Activated naive CD8-positive, alpha-beta T cell (primary cell): Measurements from ENCODE around the gene TJP2.

ENCODE experiments used
- H3K27ac Mint-ChIP-seq: one replicate; pipeline ENCODE4 v1.8.0; 2021; ENCODE audit warnings: mixed read lengths
- H3K27me3 Mint-ChIP-seq: one replicate; pipeline ENCODE4 v1.8.0; 2021; ENCODE audit warnings: mixed read lengths
- H3K36me3 Mint-ChIP-seq: one replicate; pipeline ENCODE4 v1.8.0; 2021; ENCODE audit warnings: mixed read lengths
- H3K4me1 Mint-ChIP-seq: one replicate; pipeline ENCODE4 v1.8.0; 2021; ENCODE audit warnings: low read depth, mixed read lengths
- H3K4me3 Mint-ChIP-seq: one replicate; pipeline ENCODE4 v1.8.0; 2021; ENCODE audit warnings: mild to moderate bottlenecking, mixed read lengths
- H3K9me3 Mint-ChIP-seq: one replicate; pipeline ENCODE4 v1.8.0; 2021; ENCODE audit warnings: low read depth, mixed read lengths

TJP2 gene

GRCh38 chr9:69192214-69192613 is 18.1 kb downstream of the TJP2 start:
- Mint-ChIP-seq H3K27me3 (no peaks in the 10 kb centered on the region), H3K4me3 (no peak overlapping the region), H3K9me3 (no peaks in the 10 kb centered on the region), H3K36me3 (no peaks in the 10 kb centered on the region), H3K4me1 (no peaks in the 10 kb centered on the region), H3K27ac (no peak overlapping the region)

GRCh38 chr9:69193685-69194032 is 19.6 kb downstream of the TJP2 start:
- Mint-ChIP-seq H3K27ac (no peak overlapping the region), H3K36me3 (no peaks in the 10 kb centered on the region), H3K4me3 (no peak overlapping the region), H3K9me3 (no peaks in the 10 kb centered on the region), H3K27me3 (no peaks in the 10 kb centered on the region), H3K4me1 (no peaks in the 10 kb centered on the region)

- H3K27me3 Mint-ChIP-seq = no peaks in the 10 kb centered on the region
- no peak overlapping the region for H3K4me3 Mint-ChIP-seq
- no peaks in the 10 kb centered on the region for H3K36me3 Mint-ChIP-seq
- H3K9me3 Mint-ChIP-seq = no peaks in the 10 kb centered on the region
- peaks cover under 1% of the 10 kb centered on the region for H3K4me1 Mint-ChIP-seq
- no peak overlapping the region for H3K27ac Mint-ChIP-seq
Measured at GRCh38 chr9:69194702-69195418, 20.8 kb downstream of the TJP2 start.

- H3K4me3 Mint-ChIP-seq = no peak overlapping the region
- no peak overlapping the region for H3K27ac Mint-ChIP-seq
- H3K4me1 Mint-ChIP-seq = peaks cover 4% of the 10 kb centered on the region
- H3K36me3 Mint-ChIP-seq = no peaks in the 10 kb centered on the region
- no peaks in the 10 kb centered on the region for H3K9me3 Mint-ChIP-seq
- H3K27me3 Mint-ChIP-seq = no peaks in the 10 kb centered on the region
Measured at GRCh38 chr9:69195668-69196067, 21.6 kb downstream of the TJP2 start.

- peaks cover 4% of the 10 kb centered on the region for H3K4me1 Mint-ChIP-seq
- H3K4me3 Mint-ChIP-seq = no peak overlapping the region
- H3K27ac Mint-ChIP-seq = no peak overlapping the region
- no peaks in the 10 kb centered on the region for H3K9me3 Mint-ChIP-seq
- peaks cover 5% of the 10 kb centered on the region for H3K36me3 Mint-ChIP-seq
- H3K27me3 Mint-ChIP-seq = no peaks in the 10 kb centered on the region
Measured at GRCh38 chr9:69197687-69198086, 23.6 kb downstream of the TJP2 start.

GRCh38 chr9:69198521-69199220 is 24.6 kb downstream of the TJP2 start:
- Mint-ChIP-seq H3K36me3 (peaks cover 5% of the 10 kb centered on the region), H3K4me1 (peaks cover 4% of the 10 kb centered on the region), H3K27me3 (no peaks in the 10 kb centered on the region), H3K4me3 (no peak overlapping the region), H3K27ac (no peak overlapping the region), H3K9me3 (no peaks in the 10 kb centered on the region)

GRCh38 chr9:69199769-69200470 is 25.8 kb downstream of the TJP2 start:
- Mint-ChIP-seq H3K4me1 (peaks cover 4% of the 10 kb centered on the region), H3K27ac (no peak overlapping the region), H3K36me3 (peaks cover 5% of the 10 kb centered on the region), H3K9me3 (no peaks in the 10 kb centered on the region), H3K27me3 (no peaks in the 10 kb centered on the region), H3K4me3 (no peak overlapping the region)

GRCh38 chr9:69202556-69202955 is 28.5 kb downstream of the TJP2 start:
- H3K9me3 Mint-ChIP-seq = no peaks in the 10 kb centered on the region
- H3K4me1 Mint-ChIP-seq = peaks cover 4% of the 10 kb centered on the region
- no peaks in the 10 kb centered on the region for H3K27me3 Mint-ChIP-seq
- peaks cover 5% of the 10 kb centered on the region for H3K36me3 Mint-ChIP-seq
- no peak overlapping the region for H3K4me3 Mint-ChIP-seq
- no peak overlapping the region for H3K27ac Mint-ChIP-seq

- Mint-ChIP-seq H3K4me1 (peaks cover 4% of the 10 kb centered on the region), H3K27ac (no peak overlapping the region), H3K27me3 (no peaks in the 10 kb centered on the region), H3K36me3 (peaks cover 8% of the 10 kb centered on the region), H3K4me3 (no peak overlapping the region), H3K9me3 (no peaks in the 10 kb centered on the region)
Measured at GRCh38 chr9:69204326-69204725, 30.2 kb downstream of the TJP2 start.

GRCh38 chr9:69204849-69205248 is 30.8 kb downstream of the TJP2 start:
- Mint-ChIP-seq H3K4me1 (peaks cover 4% of the 10 kb centered on the region), H3K27ac (no peak overlapping the region), H3K9me3 (no peaks in the 10 kb centered on the region), H3K27me3 (no peaks in the 10 kb centered on the region), H3K4me3 (no peak overlapping the region), H3K36me3 (peaks cover 8% of the 10 kb centered on the region)

GRCh38 chr9:69206047-69206446 is 32.0 kb downstream of the TJP2 start:
- Mint-ChIP-seq H3K27ac (no peak overlapping the region), H3K27me3 (no peaks in the 10 kb centered on the region), H3K9me3 (no peaks in the 10 kb centered on the region), H3K4me1 (no peaks in the 10 kb centered on the region), H3K36me3 (peaks cover 8% of the 10 kb centered on the region), H3K4me3 (no peak overlapping the region)

GRCh38 chr9:69207503-69207902 is 33.4 kb downstream of the TJP2 start:
- H3K27me3 Mint-ChIP-seq = no peaks in the 10 kb centered on the region
- no peaks in the 10 kb centered on the region for H3K9me3 Mint-ChIP-seq
- H3K4me1 Mint-ChIP-seq = no peaks in the 10 kb centered on the region
- H3K4me3 Mint-ChIP-seq = no peak overlapping the region
- no peak overlapping the region for H3K27ac Mint-ChIP-seq
- H3K36me3 Mint-ChIP-seq = peaks cover 3% of the 10 kb centered on the region

- Mint-ChIP-seq H3K4me1 (no peaks in the 10 kb centered on the region), H3K36me3 (peaks cover 6% of the 10 kb centered on the region), H3K27ac (no peak overlapping the region), H3K9me3 (no peaks in the 10 kb centered on the region), H3K27me3 (no peaks in the 10 kb centered on the region), H3K4me3 (no peak overlapping the region)
Measured at GRCh38 chr9:69211424-69212036, 37.5 kb downstream of the TJP2 start.

- no peaks in the 10 kb centered on the region for H3K4me1 Mint-ChIP-seq
- peaks cover 6% of the 10 kb centered on the region for H3K36me3 Mint-ChIP-seq
Measured at GRCh38 chr9:69213647-69214046, 39.6 kb downstream of the TJP2 start.

GRCh38 chr9:69214939-69215338 is 40.9 kb downstream of the TJP2 start:
- H3K27me3 Mint-ChIP-seq = no peaks in the 10 kb centered on the region
- H3K4me3 Mint-ChIP-seq = no peak overlapping the region
- H3K36me3 Mint-ChIP-seq = peaks cover 4% of the 10 kb centered on the region
- H3K4me1 Mint-ChIP-seq = no peaks in the 10 kb centered on the region
- no peak overlapping the region for H3K27ac Mint-ChIP-seq
- H3K9me3 Mint-ChIP-seq = no peaks in the 10 kb centered on the region

More at GRCh38 chr9:69213647-69214046, 39.6 kb downstream of the TJP2 start:
- H3K4me3 Mint-ChIP-seq = no peak overlapping the region
- H3K27ac Mint-ChIP-seq = no peak overlapping the region
- H3K9me3 Mint-ChIP-seq = no peaks in the 10 kb centered on the region
- H3K27me3 Mint-ChIP-seq = no peaks in the 10 kb centered on the region
